Neural cell (in vitro differentiated cells): ENCODE results near the gene TMEM266. TPM values are rescaled to one million over a fixed set of nuclear protein-coding genes. Genes with fewer than 3 reads are reported as not detected.

Source experiments
- H2AFZ ChIP-seq: fragments of 200-600, 300-800 bp; sonication (generic), shearing (Covaris generic); 2 replicates; pipeline ENCODE4 v1.6.0; 2014; ENCODE audit warnings: low read depth, mild to moderate bottlenecking, antibody characterized with exemption, low read length, moderate library complexity
- H3F3A ChIP-seq: fragments of 200-600 bp; shearing (Covaris generic); 2 replicates; pipeline ENCODE4 v1.6.1; 2016; ENCODE audit warnings: mild to moderate bottlenecking, moderate library complexity, mixed read lengths, antibody characterized with exemption, low read length; ENCODE audit not compliant: insufficient read depth, poor library complexity, severe bottlenecking
- H3K27ac ChIP-seq: fragments of 200-600, 300-800 bp; sonication (generic), shearing (Covaris generic); 2 replicates; pipeline ENCODE4 v1.5.1; 2014; ENCODE audit warnings: mild to moderate bottlenecking, low read length, moderate library complexity
- H3K27me3 ChIP-seq: fragments of 300-800, 200-600 bp; sonication (generic), shearing (Covaris generic); 2 replicates; pipeline ENCODE4 v1.6.0; 2014; ENCODE audit warnings: mild to moderate bottlenecking, low read depth, low read length, moderate library complexity; ENCODE audit not compliant: insufficient read depth
- H3K36me3 ChIP-seq: fragments of 300-800, 200-600 bp; sonication (generic), shearing (Covaris generic); 2 replicates; pipeline ENCODE4 v1.5.1; 2014; ENCODE audit warnings: mild to moderate bottlenecking, antibody characterized with exemption, low read length, moderate library complexity; ENCODE audit not compliant: insufficient read depth
- H3K4me2 ChIP-seq: fragments of 300-800, 200-600 bp; sonication (generic), shearing (Covaris generic); 2 replicates; pipeline ENCODE4 v1.6.0; 2014; ENCODE audit warnings: mild to moderate bottlenecking, low read length
- H3K4me3 ChIP-seq: fragments of 300-800, 200-600 bp; sonication (generic), shearing (Covaris generic); 2 replicates; pipeline ENCODE4 v1.5.1; 2014; ENCODE audit warnings: mild to moderate bottlenecking, low read length, moderate library complexity
- H3K79me2 ChIP-seq: fragments of 200-600 bp; shearing (Covaris generic); replicated peaks from 2 replicates; pipeline ENCODE4 v1.6.0; 2014; ENCODE audit warnings: mild to moderate bottlenecking, low read length, moderate library complexity; ENCODE audit not compliant: insufficient read depth
- H3K9ac ChIP-seq: fragments of 300-800, 200-600 bp; sonication (generic), shearing (Covaris generic); 2 replicates; pipeline ENCODE4 v1.6.1; 2016; ENCODE audit warnings: mild to moderate bottlenecking, low read length, mixed read lengths
- H3K9me2 ChIP-seq: fragments of 200-600 bp; shearing (Covaris generic); 2 replicates; pipeline ENCODE4 v1.6.1; 2016; ENCODE audit warnings: mild to moderate bottlenecking, low read length, mixed read lengths; ENCODE audit not compliant: insufficient read depth
- H3K9me3 ChIP-seq: fragments of 200-600, 300-800 bp; sonication (generic), shearing (Covaris generic); 2 replicates; pipeline ENCODE4 v1.6.1; 2016; ENCODE audit warnings: mild to moderate bottlenecking, mixed run types, low read length, moderate library complexity, mixed read lengths
- H4K20me1 ChIP-seq: fragments of 200-600 bp; shearing (Covaris generic); 2 replicates; pipeline ENCODE4 v1.6.1; 2016; ENCODE audit warnings: mild to moderate bottlenecking, mixed run types; ENCODE audit not compliant: insufficient read depth
- EP300 ChIP-seq: fragments of 450-650 bp; conservative IDR thresholded peaks from 2 replicates; pipeline ENCODE4 v1.6.1; 2014; ENCODE audit warnings: antibody characterized with exemption, mild to moderate bottlenecking, moderate library complexity; ENCODE audit not compliant: poor library complexity, severe bottlenecking
- EZH2 ChIP-seq: fragments of 200-600, 300-800 bp; shearing (Covaris generic), sonication (generic); IDR thresholded peaks from 2 replicates; pipeline ENCODE4 v1.6.1; 2014; ENCODE audit warnings: antibody characterized with exemption, low read length, borderline replicate concordance, mild to moderate bottlenecking; ENCODE audit not compliant: insufficient read depth, poor library complexity, severe bottlenecking
- MXI1 ChIP-seq: fragments of 450-650 bp; conservative IDR thresholded peaks from 2 replicates; pipeline ENCODE4 v1.6.1; 2014; ENCODE audit warnings: antibody characterized with exemption, mild to moderate bottlenecking; ENCODE audit not compliant: poor library complexity, severe bottlenecking
- POLR2AphosphoS5 ChIP-seq: IDR thresholded peaks from 2 replicates; pipeline ENCODE4 v1.6.1; 2012
- RAD21 ChIP-seq: fragments of 450-650 bp; conservative IDR thresholded peaks from 2 replicates; pipeline ENCODE4 v1.6.1; 2014; ENCODE audit warnings: antibody characterized with exemption, mild to moderate bottlenecking, moderate library complexity
- SMC3 ChIP-seq: fragments of 450-650 bp; conservative IDR thresholded peaks from 2 replicates; pipeline ENCODE4 v1.6.1; 2014; ENCODE audit warnings: antibody characterized with exemption, mild to moderate bottlenecking, moderate library complexity; ENCODE audit not compliant: poor library complexity
- TAF1 ChIP-seq: IDR thresholded peaks from 2 replicates; pipeline ENCODE4 v1.6.1; 2012; ENCODE audit warnings: low read depth
- polyA plus RNA-seq: library from polyadenylated mRNA; depleted of rRNA; stranded (reverse); fragments of >200 nt; gene quantifications from 2 replicates; pipeline ENCODE4 v1.2.3, GENCODE V29; 2014
- TF ChIP-seq, protein P1 (sequence below): fragments of 450-650 bp; IDR thresholded peaks from 2 replicates; pipeline ENCODE4 v1.5.1; 2014; ENCODE audit warnings: antibody characterized with exemption, mild to moderate bottlenecking, moderate library complexity; ENCODE audit not compliant: poor library complexity, severe bottlenecking
- TF ChIP-seq, protein P2 (sequence below): IDR thresholded peaks from 2 replicates; pipeline ENCODE4 v1.6.1; 2012; ENCODE audit warnings: borderline replicate concordance

The TMEM266 gene
- polyA plus RNA-seq, 1 donor from 2014 or later, result 17.6 TPM

DNA sequence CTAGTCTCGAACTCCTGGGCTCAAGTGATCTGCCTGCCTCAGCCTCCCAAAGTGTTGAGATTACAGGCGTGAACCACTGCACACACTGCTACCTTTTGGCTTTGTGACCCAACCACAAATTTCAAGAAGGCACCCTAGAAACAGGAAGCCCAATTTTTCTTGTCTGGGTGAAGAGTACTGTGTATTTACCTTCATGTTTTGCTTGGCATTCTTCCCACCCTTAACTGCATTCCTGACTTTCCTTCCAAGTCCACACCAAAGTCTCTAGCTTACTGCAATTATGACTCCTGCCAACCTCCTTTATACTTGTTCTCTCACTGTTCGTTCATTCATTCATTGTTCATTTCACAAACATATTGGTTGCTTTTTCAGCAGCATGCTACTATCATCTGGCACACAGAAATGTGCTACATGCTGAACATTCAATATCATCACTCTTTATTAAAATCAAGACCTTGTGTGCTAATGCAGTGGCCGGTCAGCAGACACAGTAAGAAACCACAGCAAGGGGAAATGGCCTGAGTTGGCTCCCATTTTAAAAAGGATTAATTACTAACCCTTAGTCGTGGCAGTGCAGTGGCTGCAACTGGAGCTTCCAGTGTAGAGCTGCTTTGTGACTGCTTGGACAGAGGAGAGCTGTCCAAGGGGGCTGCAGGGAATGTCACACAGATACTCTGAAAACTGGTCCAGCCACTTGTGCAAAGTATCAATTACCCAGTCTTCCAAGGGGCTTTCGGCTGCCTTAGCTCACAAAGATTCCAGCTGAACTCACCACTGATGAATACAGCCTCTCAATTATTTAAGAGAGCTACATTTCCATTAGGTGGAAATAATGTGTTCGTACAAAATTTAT lies 157.5 kb downstream of the TMEM266 start:
- Histone ChIP-seq H3K4me2 (no peak overlapping the region), H4K20me1 (no peaks in the 10 kb centered on the region), H3K36me3 (peaks cover 8% of the 10 kb centered on the region), H3F3A (no peaks in the 10 kb centered on the region), H3K27ac (no peak overlapping the region), H3K79me2 (no peaks in the 10 kb centered on the region), H3K27me3 (no peaks in the 10 kb centered on the region), H2AFZ (no peak overlapping the region), H3K9me3 (no peaks in the 10 kb centered on the region), H3K4me3 (no peak overlapping the region), H3K9me2 (no peaks in the 10 kb centered on the region), H3K9ac (no peak overlapping the region)
- no peak for TF ChIP-seq TAF1
- TF ChIP-seq, protein P1, sequence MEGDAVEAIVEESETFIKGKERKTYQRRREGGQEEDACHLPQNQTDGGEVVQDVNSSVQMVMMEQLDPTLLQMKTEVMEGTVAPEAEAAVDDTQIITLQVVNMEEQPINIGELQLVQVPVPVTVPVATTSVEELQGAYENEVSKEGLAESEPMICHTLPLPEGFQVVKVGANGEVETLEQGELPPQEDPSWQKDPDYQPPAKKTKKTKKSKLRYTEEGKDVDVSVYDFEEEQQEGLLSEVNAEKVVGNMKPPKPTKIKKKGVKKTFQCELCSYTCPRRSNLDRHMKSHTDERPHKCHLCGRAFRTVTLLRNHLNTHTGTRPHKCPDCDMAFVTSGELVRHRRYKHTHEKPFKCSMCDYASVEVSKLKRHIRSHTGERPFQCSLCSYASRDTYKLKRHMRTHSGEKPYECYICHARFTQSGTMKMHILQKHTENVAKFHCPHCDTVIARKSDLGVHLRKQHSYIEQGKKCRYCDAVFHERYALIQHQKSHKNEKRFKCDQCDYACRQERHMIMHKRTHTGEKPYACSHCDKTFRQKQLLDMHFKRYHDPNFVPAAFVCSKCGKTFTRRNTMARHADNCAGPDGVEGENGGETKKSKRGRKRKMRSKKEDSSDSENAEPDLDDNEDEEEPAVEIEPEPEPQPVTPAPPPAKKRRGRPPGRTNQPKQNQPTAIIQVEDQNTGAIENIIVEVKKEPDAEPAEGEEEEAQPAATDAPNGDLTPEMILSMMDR, result no peak
- TF ChIP-seq MXI1, result no peak
- no peak for TF ChIP-seq POLR2AphosphoS5
- TF ChIP-seq, protein P2, sequence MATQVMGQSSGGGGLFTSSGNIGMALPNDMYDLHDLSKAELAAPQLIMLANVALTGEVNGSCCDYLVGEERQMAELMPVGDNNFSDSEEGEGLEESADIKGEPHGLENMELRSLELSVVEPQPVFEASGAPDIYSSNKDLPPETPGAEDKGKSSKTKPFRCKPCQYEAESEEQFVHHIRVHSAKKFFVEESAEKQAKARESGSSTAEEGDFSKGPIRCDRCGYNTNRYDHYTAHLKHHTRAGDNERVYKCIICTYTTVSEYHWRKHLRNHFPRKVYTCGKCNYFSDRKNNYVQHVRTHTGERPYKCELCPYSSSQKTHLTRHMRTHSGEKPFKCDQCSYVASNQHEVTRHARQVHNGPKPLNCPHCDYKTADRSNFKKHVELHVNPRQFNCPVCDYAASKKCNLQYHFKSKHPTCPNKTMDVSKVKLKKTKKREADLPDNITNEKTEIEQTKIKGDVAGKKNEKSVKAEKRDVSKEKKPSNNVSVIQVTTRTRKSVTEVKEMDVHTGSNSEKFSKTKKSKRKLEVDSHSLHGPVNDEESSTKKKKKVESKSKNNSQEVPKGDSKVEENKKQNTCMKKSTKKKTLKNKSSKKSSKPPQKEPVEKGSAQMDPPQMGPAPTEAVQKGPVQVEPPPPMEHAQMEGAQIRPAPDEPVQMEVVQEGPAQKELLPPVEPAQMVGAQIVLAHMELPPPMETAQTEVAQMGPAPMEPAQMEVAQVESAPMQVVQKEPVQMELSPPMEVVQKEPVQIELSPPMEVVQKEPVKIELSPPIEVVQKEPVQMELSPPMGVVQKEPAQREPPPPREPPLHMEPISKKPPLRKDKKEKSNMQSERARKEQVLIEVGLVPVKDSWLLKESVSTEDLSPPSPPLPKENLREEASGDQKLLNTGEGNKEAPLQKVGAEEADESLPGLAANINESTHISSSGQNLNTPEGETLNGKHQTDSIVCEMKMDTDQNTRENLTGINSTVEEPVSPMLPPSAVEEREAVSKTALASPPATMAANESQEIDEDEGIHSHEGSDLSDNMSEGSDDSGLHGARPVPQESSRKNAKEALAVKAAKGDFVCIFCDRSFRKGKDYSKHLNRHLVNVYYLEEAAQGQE, result no peak

DNA sequence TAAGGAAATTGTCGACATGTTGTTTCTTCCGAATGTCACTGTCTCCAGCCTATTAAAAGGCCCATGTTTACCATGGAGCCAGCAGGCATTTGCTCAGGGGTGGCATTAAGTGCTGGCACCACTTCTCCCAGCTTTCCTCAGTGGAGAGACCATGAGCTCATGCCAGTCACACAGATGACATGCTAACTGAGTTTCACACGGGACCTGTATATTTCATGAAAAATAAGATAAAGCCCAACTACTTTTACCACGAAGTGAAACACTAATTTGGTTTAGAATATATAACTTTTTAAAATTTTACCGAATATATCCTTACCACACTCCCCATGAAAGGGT lies 158.1 kb downstream of the TMEM266 start:
- H3K4me2 ChIP-seq, result no peak overlapping the region

More for the DNA sequence above, 158.1 kb downstream of the TMEM266 start:
- Histone ChIP-seq H3K79me2 (no peaks in the 10 kb centered on the region), H2AFZ (no peak overlapping the region), H3K4me3 (no peak overlapping the region), H3F3A (no peaks in the 10 kb centered on the region), H3K9ac (no peak overlapping the region), H3K9me2 (no peaks in the 10 kb centered on the region), H3K9me3 (no peaks in the 10 kb centered on the region), H3K27me3 (no peaks in the 10 kb centered on the region), H3K36me3 (peaks cover 8% of the 10 kb centered on the region), H4K20me1 (no peaks in the 10 kb centered on the region), H3K27ac (no peak overlapping the region)
- no peak for TF ChIP-seq SMC3
- no peak for TF ChIP-seq TAF1
- TF ChIP-seq MXI1, result no peak
- no peak for TF ChIP-seq EP300
- no peak for TF ChIP-seq EZH2
- TF ChIP-seq, protein P1, result no peak
- TF ChIP-seq, protein P2, result no peak
- TF ChIP-seq POLR2AphosphoS5, result no peak
- no peak for TF ChIP-seq RAD21
